GM12865 (cell line): ENCODE measurements around the gene ZNF160.

Experiments used
- DNase-seq: peaks from one replicate; pipeline ENCODE4 v3.0.0; 2010; ENCODE audit warnings: low read depth
- H3K4me3 ChIP-seq: 2 replicates; pipeline ENCODE4 v1.5.1; 2011; ENCODE audit warnings: mild to moderate bottlenecking, low read depth, low read length, control low read depth
- TF ChIP-seq, protein P1 (sequence below): IDR thresholded peaks from 2 replicates; pipeline ENCODE4 v1.5.1; 2011; ENCODE audit warnings: low read length, control low read depth, low read depth, inconsistent platforms; ENCODE audit not compliant: insufficient read depth; ENCODE audit errors: missing control alignments

ZNF160 gene

DNA sequence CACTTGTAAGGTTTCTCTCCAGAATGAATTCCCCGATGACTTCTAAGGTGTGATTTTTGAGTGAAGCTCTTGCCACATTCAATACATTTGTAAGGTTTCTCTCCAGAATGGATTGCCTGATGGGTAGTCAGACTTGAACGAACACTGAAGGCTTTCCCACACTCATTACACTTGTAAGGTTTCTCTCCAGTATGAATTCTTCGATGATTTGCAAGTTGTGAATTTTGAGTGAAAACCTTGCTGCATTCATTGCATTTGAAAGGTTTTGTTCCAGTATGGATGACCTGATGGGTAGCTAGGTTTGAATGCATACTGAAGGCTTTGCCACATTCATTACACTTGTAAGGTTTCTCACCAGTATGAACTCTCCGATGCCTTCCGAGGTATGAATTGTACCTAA, 34.4 kb downstream of the ZNF160 start:
- TF ChIP-seq, protein P1, sequence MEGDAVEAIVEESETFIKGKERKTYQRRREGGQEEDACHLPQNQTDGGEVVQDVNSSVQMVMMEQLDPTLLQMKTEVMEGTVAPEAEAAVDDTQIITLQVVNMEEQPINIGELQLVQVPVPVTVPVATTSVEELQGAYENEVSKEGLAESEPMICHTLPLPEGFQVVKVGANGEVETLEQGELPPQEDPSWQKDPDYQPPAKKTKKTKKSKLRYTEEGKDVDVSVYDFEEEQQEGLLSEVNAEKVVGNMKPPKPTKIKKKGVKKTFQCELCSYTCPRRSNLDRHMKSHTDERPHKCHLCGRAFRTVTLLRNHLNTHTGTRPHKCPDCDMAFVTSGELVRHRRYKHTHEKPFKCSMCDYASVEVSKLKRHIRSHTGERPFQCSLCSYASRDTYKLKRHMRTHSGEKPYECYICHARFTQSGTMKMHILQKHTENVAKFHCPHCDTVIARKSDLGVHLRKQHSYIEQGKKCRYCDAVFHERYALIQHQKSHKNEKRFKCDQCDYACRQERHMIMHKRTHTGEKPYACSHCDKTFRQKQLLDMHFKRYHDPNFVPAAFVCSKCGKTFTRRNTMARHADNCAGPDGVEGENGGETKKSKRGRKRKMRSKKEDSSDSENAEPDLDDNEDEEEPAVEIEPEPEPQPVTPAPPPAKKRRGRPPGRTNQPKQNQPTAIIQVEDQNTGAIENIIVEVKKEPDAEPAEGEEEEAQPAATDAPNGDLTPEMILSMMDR: no peak
- DNase-seq: no peak
- no peak overlapping the region for H3K4me3 ChIP-seq

DNA sequence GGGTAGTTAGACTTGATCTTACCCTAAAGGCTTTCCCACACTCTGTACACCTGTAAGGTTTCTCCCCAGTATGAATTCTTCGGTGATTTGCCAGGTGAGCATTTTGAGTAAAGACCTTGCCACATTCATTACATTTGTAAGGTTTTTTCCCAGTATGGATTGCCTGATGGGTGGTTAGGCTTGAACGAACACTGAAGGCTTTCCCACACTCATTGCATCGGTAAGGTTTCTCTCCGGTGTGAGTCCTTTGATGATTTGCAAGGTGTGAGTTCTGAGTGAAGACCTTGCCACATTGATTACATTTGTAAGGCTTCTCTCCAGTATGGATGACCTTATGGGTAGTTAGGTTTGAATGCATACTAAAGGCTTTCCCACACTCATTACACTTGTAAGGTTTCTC, 35.0 kb downstream of the ZNF160 start:
- TF ChIP-seq, protein P1: no peak
- no peak for DNase-seq
- no peak overlapping the region for H3K4me3 ChIP-seq

- TF ChIP-seq, protein P1: no peak
- no peak for DNase-seq
- no peak overlapping the region for H3K4me3 ChIP-seq
Observed at GRCh38 chr19:53057904-53058580, 45.2 kb downstream of the ZNF160 start.

- no peak overlapping the region for H3K4me3 ChIP-seq
- DNase-seq: no peak
- TF ChIP-seq, protein P1: no peak
Observed at GRCh38 chr19:53055117-53055516, 48.1 kb downstream of the ZNF160 start.

- H3K4me3 ChIP-seq: no peak overlapping the region
- no peak for DNase-seq
- TF ChIP-seq, protein P1: no peak
Observed at GRCh38 chr19:53047379-53047778, 55.8 kb downstream of the ZNF160 start.

DNA sequence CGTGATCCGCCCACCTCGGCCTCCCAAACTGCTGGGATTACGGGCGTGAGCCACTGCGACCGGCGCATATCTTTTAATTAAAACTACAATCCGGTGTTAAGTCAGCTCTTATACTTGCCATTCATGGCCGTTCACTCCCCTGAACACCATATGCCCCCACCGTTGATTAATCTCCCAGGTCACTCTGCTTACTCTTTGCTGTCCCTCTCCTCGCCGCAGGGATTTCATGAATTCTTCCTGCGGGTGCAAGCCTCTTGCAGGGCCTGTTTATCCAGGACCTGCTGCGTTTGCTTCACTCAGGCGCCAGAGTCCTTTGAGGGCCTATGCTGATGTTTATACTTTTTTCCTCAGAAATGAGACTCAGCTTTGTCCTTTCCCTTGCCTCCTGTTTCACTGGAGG, 57.7 kb downstream of the ZNF160 start:
- H3K4me3 ChIP-seq: no peak overlapping the region
- no peak for DNase-seq
- TF ChIP-seq, protein P1: no peak

GRCh38 chr19:53041366-53041765, 61.9 kb downstream of the ZNF160 start:
- TF ChIP-seq, protein P1: no peak
- DNase-seq: no peak
- H3K4me3 ChIP-seq: no peak overlapping the region
